MV-4-11 (cell line): ENCODE results near the gene ABHD17A.
"Not testable (repeated sequence)": the region's sequence is repeated elsewhere in the genome, so short reads cannot be mapped to it uniquely, and the experiment has no call there.

Source experiments
- DNase-seq: peaks from one replicate; lab custom pipeline; 2025; lab: John Stamatoyannopoulos, UW

The ABHD17A gene

DNA sequence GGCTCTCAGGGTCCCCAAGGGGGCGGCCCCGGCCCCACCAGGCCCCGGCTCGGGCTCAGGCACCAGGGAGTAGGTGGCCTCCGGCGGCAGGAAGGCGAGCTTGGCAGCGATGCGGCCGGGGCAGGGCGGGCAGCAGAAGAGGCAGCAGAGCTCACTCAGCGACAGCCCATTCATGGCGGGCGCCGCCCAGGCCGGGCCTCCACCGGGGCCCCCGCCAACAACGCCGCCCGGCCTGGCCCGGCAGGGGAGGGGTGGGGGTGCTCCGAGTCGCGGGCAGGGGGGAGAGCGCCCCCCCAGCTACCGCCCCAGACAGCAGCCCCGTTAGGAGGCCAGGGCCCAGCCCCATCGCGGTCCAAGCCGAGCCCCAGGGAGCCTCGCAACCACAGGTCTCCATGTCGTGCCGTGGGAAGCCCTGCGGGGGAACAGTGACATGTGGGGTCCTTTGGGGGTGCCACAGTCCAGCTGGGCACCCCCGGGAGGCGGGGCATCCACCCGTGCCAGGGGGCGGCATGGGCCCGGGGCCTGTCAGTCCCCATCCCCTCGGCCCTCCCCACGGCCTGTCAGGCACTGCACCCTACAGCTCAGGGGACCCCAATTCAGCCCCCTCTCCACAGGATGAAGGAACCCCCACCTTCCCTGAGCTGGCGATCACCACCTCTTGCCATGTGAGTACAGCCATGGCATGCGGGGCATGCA is 3.8 kb downstream of the ABHD17A start:
- not testable (repeated sequence) for DNase-seq

DNA sequence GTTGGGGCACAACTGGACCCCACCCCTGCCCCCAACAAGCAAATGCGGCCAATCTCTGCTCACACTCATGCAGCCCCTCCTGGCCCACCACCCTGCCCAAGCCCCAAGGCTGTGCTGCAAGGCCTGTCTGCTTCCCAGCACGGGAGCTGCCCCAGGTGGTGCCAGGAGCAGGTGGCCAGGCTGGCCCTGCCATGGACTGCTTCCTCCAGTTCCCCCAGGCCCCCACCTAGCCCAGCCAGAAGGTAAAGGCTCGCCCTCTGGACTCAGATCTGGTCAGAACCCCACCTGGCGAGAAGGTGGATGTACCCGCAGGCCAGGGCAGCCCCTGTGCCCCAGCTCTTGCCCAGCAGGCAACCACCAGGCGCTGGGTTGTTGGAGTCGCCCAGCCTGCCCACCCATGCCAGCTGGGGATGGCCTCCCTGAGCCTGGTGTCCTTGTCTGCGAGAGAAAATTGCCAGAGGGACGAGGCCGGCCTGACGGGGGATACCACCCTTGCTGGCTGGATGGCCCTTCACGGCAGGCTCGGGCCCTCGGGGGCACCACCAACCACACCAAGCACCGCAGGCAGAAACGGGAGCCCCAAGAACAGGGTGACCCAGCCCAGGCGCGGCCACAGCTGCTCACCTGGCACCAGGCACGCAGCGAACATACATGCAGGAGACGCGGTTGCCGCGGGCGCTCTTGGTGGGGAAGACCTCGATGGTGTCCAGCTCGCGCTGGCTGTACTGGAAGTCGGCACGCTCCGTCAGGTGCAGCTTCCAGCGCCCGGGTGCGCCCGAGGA is 4.5 kb downstream of the ABHD17A start:
- DNase-seq, result no peak

DNA sequence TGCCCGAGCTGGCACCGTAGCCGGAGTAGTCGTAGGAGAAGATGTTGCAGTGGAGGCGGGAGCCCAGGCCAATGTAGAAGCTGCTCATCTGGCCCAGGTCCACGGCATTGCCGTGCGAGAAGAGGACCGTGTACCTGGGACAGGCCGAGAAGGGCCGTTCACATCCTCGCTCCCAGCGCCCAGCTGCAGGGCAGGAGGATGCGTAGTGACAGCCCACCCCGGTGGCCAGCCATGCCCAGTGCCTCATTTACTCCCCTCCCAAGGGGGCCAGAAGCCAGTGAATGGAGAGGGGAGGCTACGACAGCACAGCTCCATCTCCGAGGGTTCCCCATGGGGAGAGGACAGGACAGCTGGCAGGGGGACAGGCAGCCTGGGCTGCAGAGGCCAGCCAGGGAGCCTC is 5.3 kb downstream of the ABHD17A start:
- DNase-seq, result not testable (repeated sequence)

DNA sequence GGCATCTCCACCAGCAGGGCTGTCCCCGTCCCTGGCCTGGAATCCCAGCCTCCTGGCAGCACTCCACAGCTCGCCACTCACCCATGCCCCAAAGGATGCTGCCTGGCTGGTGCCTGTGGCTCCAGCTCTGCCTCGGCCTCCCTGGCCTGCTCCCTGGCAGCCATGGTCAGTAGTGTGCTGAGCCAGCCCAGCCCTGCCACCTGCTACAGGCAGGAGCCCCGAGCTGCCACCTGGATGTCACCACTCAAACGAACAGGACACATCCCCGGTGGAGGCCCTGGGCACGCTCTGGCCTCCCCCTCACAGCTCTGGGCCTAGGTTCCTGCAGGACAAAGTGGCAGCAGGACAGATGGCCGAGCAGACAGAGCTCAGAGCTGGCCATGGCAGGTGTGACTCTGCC is 6.7 kb downstream of the ABHD17A start:
- not testable (repeated sequence) for DNase-seq

DNA sequence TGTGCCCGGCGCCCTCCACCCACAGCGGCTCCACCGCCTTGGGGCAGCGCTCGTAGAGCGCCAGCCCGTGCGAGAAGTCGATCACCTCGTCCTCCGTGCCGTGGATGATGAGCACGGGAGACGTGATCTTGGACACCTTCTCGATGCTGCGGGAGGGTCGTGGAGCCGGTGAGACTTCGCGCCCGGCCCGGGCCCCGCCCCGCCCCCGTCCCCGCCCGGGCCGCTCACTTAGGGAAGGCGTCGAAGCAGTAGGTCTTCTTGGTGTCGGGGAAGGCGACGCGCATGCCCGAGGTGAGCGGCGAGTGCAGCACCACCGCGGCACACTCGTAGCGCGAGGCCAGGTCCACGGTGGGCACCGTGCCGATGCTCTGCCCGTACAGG is 8.0 kb downstream of the ABHD17A start:
- not testable (repeated sequence) for DNase-seq

DNA sequence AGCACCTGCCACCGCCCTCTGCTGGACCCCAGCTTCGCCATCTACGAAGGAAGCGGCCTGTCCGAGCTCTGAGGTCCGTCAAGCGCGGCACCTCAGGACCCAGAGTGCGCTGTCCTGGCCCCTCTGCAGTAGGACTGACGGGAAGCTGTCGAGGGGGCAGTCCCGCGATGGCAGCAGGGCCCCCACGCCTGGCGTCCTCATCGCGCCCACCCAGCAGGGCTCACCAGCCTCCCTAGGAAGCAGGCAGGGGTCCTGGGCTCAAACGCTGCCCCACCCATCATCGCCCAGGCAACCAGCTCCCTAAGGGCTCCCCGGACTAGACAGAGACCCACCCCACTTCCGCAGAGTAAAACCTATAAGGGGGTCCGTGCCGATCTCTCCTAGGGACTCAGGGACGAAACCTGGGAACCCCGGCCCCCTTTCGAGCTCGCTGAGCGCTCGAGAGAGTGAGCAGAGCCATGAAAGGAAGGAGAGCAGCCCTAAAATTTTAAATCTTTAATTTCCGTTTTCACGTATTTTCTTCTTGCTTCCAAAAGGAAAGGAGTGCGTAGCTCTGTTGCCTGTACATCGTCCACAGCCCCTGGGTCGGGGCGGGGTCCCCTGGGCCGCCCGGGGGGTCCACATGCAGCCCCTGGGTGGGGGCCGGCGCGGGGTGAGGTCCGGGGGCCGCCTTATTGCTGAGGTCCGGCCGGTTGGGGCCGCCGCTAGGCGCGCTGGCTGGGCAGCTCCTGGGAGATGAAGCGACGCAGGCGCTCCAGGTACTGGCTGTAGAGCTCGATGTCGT is 8.6 kb downstream of the ABHD17A start:
- DNase-seq, result not testable (repeated sequence)

DNA sequence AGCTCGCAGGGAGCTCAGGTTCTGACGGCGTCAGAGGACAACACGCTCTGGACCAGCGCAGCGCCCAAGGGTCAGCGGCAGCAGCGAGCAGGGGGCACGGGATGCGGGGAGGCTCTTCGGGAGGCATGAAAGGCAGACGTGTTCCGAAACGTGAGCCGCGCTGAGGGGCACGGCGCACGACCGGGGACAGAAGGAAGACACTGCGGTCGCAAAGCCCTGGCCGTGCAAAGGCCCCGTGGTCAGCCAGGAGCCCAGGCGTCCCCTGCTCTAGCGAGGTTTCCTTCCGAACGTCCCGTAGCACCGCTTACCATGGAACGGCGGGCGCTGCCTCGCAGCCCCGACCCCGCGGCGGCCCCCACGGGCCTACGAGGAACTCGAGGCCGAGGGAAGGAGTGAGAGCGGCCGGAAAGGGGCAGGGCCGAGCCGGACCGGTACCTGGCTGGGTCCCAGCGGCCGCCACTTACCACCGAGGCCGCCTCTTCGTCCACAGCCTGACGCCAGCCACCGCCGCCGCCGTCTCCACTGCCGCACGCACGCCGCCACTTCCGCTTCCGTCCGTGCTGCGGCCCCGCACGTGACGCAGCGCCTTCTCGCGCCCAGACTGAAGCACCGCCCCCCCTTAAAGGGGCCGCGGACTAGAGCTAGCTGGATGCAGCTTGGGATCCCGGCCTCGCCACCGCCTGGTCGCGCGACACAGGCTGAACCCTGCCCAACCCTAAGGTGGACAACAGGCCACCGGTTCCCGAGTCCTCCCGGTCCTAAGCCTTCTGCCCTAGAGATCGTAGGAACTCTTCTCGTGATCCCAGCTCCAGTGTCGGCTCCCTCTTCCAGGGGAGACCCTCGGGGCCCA is 9.4 kb downstream of the ABHD17A start:
- peak; percentile 93 for DNase-seq

DNA sequence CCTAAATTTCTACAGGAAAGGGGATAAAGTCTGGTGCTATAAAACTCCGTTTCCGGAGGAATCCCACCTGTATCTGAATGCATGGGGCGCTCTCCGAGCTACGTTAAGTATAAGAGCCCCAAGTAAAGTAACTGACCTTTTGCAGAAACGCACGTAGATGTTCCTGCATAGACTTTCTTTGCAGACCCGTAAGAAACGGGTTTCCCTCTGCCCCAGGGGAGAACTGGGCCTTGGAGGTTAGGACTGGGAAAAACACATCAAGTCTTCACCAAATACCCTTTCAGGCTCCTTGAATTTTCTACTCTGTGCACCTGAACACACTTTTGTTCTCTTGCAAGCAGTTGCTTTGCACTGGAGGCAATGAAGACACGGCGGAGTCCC is 10.0 kb downstream of the ABHD17A start:
- DNase-seq, result not testable (repeated sequence)

DNA sequence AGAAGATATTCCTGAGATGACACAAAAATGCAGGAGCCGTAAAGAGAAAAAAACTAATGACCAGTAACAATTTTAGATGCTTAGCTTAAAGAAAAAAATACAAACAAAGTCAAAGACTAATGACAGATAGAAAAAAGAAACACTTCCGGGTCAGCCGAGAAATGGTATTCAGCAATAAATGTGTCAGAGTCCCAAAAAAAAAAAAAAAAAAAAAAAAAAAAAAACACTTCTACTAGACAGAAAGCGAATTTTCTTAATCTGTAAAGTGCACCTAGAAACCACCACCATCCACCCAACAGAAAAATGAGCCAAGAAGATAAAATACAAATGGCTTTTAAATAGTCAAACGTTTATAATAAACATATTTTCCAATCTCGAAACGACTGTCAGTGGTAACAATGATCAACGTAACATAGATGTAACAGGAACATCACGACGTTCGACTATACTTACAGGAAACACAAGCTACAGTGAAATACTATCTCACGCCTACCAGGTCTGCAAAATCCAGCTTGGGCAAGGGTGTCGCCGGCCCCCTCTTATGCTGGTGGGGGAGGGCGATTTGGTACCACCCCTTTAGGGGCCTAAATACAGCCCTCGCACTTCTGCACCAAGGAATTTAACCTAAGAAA is 10.6 kb downstream of the ABHD17A start:
- no peak for DNase-seq

DNA sequence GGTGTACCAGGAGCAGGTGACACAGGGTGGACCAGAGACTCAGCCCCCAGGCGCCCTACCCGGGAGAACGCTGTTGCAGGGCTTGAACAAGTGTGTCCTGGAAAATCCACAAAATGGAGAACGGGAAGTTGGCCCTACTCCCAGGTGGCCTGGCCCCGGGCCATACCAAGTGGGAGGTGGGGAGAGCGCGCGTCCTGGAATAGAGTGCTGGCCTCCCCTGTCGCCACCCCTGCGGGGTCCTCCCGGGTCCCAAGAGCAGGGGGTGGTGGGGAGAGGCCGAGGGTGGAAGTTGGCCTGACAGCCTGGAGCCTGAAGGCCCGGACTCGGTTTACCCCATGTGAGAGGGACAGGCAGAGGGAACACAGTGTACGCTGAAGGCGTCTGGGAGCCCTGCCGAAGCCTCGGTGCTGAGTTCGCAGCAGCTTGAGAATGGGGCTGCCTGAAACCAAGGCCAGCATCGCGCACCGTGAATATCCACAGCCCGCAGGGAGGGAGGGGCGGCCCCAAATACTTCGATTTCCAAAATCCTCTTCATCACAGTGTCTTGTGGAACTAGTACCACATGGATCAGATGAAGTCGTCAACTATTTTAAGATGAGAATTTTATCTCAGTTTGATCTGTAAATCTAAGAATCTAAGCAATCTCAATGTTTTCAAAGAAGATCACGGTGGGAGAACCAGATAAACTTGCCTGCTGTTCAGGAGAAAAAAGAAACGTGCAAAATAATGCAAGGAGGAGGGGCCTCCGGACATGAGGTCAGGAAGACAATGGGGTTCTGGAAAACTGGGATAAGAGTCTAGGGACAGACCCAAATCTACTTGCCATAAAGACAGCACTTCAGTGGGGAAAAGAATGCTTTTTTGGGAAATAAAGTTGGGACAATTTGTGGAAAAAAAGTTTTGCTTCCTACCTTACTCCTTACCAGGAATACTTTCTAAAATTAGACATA is 11.5 kb downstream of the ABHD17A start:
- no peak for DNase-seq

DNA sequence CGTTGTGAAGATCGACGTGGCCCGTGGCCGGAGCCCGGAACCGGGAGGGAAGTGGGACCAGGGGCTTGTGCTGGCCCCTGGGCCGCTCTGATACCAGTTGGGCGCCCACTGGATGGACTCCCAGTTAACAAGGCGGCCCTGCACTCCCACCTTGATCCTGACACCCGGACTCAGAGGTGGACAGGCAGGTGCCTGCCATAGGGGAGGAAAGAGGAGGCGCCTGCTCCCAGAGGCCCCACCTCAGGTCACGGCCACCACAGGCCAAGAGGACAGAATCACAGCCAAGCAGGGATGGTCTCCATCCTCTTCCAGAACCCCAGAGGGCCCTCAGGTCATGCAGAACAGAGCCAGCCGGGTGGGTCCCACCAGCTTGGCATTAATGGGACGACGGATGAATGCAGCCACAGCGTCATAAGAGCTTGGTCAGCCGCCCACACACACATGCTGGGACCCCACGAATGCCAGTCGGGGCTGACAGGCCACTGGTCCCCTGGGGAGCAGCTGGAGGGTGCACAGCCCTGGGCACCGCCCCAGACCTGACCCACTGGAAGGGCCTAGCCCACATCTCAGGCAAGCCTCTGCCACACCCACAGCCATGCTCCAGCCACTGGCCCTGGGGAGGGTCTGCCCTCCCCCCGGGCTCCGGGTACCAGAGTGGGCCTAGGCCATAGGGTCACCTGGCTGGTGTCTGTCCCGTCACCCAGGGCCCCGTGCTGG is 12.3 kb downstream of the ABHD17A start:
- no peak for DNase-seq

DNA sequence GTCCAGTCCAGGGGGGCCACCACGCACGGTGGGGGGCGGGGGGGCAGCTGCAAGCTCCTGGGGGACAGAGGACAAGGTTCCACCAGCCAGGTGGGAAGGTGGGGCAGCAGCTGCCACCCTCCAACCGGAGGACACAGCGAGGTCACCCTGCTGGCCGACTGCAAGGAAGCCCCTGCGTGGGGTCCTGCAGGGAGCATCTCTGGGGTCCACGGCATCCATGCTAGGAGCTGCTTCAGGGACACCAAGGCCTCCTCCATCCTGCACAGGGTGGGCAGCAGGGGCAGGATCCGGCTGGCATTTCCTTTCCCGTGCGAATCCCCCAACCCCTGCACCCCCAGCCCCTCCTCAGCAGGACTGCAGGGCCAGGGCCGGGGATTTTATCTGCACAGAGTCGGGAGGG is 13.7 kb downstream of the ABHD17A start:
- DNase-seq, result no peak

DNA sequence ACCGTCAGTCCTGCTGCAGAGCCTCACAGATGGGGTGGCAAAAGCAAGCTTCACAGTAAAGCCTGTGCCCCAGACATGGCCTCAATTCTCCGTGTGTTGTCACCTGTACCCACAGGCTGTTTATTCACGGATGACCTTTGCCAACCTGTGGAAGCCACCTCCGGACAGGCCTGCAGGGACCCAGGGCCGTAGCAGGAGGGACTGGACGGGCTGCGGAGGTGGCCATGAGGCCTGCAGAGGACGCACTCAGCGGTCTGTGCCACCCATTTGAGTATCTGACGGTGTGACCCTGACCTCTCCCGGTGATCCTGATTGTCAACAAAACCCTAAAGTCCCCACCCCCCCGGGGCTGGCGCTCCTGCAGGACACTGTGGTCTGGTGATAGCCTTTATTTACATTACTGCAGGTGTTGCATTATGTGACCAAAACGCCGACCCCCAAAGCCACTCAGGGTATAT is 14.1 kb downstream of the ABHD17A start:
- DNase-seq, result no peak

DNA sequence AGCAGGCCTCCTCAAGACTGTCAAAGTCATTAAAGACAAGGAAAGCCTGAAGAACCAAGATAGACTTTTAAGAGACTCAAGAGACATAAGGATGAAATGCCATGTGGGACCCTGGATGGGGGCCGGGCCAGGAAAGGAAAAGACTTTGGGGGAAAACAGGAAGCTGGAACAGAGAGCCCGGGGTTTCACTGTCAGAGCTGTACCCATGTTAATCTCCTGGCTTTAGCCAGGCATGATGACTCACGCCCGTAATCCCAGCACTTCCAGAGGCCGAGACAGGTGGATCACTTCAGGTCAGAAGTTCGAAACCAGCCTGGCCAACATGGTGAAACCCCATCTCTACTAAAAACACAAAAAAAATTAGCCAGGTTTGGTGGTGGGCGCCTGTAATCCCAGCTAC is 16.3 kb downstream of the ABHD17A start:
- peak; percentile 77 for DNase-seq

DNA sequence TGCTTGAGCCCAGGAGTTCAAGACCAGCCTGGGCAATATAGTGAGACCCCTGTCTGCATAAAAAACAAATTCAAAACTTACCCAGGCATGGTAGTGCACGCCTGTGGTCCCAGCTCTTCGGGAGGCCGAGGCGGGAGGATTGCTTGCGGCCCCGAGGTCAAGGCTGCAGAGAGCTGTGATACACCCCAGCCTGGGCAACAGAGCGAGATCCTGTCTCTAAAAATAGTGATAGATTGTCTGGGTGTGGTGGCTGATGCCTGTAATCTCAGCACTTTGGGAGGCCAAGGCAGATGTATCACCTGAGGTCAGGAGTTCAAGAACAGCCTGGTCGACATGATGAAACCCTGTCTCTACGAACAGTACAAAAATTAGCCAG is 18.0 kb downstream of the ABHD17A start:
- DNase-seq, result no peak

DNA sequence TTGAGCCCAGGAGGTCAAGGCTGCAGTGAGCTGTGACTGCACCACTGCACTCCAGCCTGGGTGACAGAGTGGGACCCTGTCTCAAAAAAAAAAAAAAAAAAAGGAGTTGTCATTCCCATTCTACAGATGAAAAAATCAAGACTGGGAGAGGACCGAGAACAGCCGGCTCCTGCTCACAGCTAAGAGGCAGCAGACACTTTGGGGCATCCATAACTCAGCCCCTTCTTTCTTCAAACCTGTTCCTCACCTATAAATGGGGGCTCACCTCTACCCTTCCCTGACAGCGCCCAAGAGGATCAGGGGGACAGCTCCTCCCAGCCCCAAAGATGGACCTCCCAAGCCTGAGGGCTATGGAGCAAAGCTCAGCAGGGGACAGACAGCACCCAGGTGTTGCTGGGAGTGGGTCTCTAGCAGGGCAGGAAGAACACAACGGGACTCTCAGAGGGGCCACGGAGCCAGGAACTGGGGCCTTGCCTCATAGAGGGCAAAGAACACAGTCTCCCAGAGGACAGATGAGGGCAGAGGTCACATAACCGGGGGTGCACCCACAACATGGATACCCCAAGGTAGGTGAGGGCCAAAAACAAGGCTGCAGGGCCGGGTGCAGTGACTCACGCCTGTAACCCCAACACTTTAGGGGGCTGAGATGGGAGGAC is 18.5 kb downstream of the ABHD17A start:
- no peak for DNase-seq

DNA sequence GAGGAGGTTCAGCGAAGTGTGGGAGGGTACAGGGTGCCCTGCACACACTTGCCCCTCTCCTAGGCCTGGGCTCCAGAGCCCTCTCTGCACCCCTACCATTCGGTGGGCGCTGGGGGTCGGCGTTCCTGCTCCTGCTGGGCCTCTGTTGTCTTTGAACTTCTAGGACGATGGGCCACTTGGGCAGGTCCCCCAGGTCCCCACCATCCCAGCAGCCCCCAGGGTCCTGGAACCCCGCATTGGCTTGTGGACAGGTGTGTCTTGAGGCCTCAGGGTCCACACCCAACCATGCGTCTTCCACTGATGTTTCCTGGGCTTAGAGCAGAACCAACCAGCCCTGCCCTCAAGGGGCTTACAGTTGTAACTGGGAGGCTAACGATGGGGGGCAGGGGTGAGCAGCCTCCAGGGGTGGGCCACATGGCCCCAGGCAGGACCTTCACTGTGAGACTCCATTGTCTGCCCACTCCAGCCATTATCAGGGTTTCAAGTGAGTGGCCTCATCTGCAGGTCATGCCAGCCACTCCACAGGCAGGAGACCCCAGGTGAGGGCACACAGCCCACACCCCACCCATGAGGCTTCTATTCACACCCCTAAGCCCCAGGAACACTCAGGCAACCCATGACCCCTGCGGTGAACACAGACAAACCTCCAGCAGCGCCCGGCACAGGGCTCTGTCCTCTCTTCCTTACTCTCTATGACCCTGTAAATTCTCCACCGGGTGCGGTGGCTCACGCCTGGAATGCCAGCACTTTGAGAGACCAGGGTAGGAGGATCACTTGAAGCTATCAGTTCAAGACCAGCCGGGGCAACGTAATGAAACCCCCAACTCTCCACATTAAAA is 19.9 kb downstream of the ABHD17A start:
- no peak for DNase-seq
